Activated CD4-positive, alpha-beta T cell treated with anti-CD3 and anti-CD28 coated beads, Interleukin-2, amount 10 ng/mL, durations not matched to agents 7 days and 5 days (primary cell): Measurements from ENCODE around the gene EPHA8. TPM values are rescaled to one million over a fixed set of nuclear protein-coding genes. Genes with fewer than 3 reads are reported as not detected.
A peak's percentile ranks its signal among the peaks of the same experiment; 100 is the strongest.

Source experiments
- CTCF ChIA-PET: fragments of 350-600 bp; sonication (Branson Sonifier 250); formaldehyde crosslinking; loops from one replicate; lab custom pipeline; 2021; ENCODE audit warnings: antibody characterized with exemption; lab: Charles Lee
- POLR2A ChIA-PET: fragments of 350-600 bp; sonication (Branson Sonifier 250); formaldehyde crosslinking; loops from one replicate; lab custom pipeline; 2021; ENCODE audit warnings: antibody characterized with exemption; lab: Charles Lee
- DNase-seq: peaks from one replicate; pipeline ENCODE4 v3.0.0-alpha.2; 2020
- H3K27ac Mint-ChIP-seq: one replicate; pipeline ENCODE4 v1.8.0; 2021; ENCODE audit warnings: mild to moderate bottlenecking, moderate library complexity, mixed read lengths
- H3K27me3 Mint-ChIP-seq: one replicate; pipeline ENCODE4 v1.8.0; 2021; ENCODE audit warnings: mixed read lengths
- H3K36me3 Mint-ChIP-seq: one replicate; pipeline ENCODE4 v1.8.0; 2021; ENCODE audit warnings: low read depth, mixed read lengths
- H3K4me1 Mint-ChIP-seq: one replicate; pipeline ENCODE4 v1.8.0; 2021; ENCODE audit warnings: mixed read lengths
- H3K4me3 Mint-ChIP-seq: one replicate; pipeline ENCODE4 v1.8.0; 2021; ENCODE audit warnings: mild to moderate bottlenecking, moderate library complexity, mixed read lengths
- H3K9me3 Mint-ChIP-seq: one replicate; pipeline ENCODE4 v1.8.0; 2021; ENCODE audit warnings: mixed read lengths
- microRNA-seq: library from miRNA; unstranded; fragments of <30 nt; microRNA quantifications from one replicate; pipeline ENCODE4 v1.2.0, GENCODE V29; 2021; ENCODE audit warnings: borderline microRNAs expressed, borderline replicate concordance
- total RNA-seq, 2 experiments: library from RNA; stranded (reverse); gene quantifications; one replicate each; pipeline ENCODE4 v1.2.3, GENCODE V29; 2021

Gene EPHA8
- total RNA-seq, 2 experiments from 2014 or later: not detected

- POLR2A ChIA-PET: no interaction called here
- Mint-ChIP-seq H3K4me3 (no peak overlapping the region), H3K27me3 (peaks cover under 1% of the 10 kb centered on the region), H3K9me3 (no peaks in the 10 kb centered on the region), H3K27ac (no peak overlapping the region), H3K36me3 (no peaks in the 10 kb centered on the region), H3K4me1 (no peaks in the 10 kb centered on the region)
- CTCF ChIA-PET: interaction anchor here (0.8 kb wide), 1 partner anchor 220 kb away, joined by 3 read pairs; no protein-coding TSS in a partner anchor
- DNase-seq: no peak
These were observed 78.0 kb downstream of the EPHA8 start for GRCh38 chr1:22641247-22641646.

GRCh38 chr1:22641906-22642636, 78.8 kb downstream of the EPHA8 start:
- Mint-ChIP-seq H3K4me1 (no peaks in the 10 kb centered on the region), H3K27ac (no peak overlapping the region), H3K27me3 (no peaks in the 10 kb centered on the region), H3K9me3 (no peaks in the 10 kb centered on the region), H3K4me3 (no peak overlapping the region), H3K36me3 (no peaks in the 10 kb centered on the region)
- CTCF ChIA-PET: interaction anchor here (0.8 kb wide), 1 partner anchor 221 kb away, joined by 3 read pairs; no protein-coding TSS in a partner anchor
- peak; percentile 72 for DNase-seq
- POLR2A ChIA-PET: no interaction called here

- ChIA-PET CTCF (no interaction called here), POLR2A (no interaction called here)
- no peaks in the 10 kb centered on the region for H3K4me1 Mint-ChIP-seq
- H3K36me3 Mint-ChIP-seq: no peaks in the 10 kb centered on the region
- H3K4me3 Mint-ChIP-seq: no peak within 1 kb of the TSS
- H3K27ac Mint-ChIP-seq: no peak within 1 kb of the TSS
- H3K9me3 Mint-ChIP-seq: no peaks in the 10 kb centered on the region
- no peaks in the 10 kb centered on the region for H3K27me3 Mint-ChIP-seq
- DNase-seq: no peak
These were observed 80.1 kb downstream of the EPHA8 start, which contains the start of gene C1QC for GRCh38 chr1:22643381-22643780. Gene C1QC (plus strand): TSS chr1:22643633. CDS start chr1:22644024, 391 bp downstream.

- Mint-ChIP-seq H3K4me1 (no peaks in the 10 kb centered on the region), H3K27me3 (no peaks in the 10 kb centered on the region), H3K4me3 (no peak overlapping the region), H3K9me3 (no peaks in the 10 kb centered on the region), H3K36me3 (no peaks in the 10 kb centered on the region), H3K27ac (no peak overlapping the region)
- no peak for DNase-seq
- ChIA-PET POLR2A (no interaction called here), CTCF (no interaction called here)
These were observed 80.6 kb downstream of the EPHA8 start for GRCh38 chr1:22643928-22644327.

GRCh38 chr1:22645931-22646330, 82.6 kb downstream of the EPHA8 start:
- no peaks in the 10 kb centered on the region for H3K27me3 Mint-ChIP-seq
- H3K36me3 Mint-ChIP-seq: no peaks in the 10 kb centered on the region
- ChIA-PET POLR2A (no interaction called here), CTCF (interaction anchor here (1.0 to 1.1 kb wide), 2 partner anchors 8 to 505 kb away, joined by 3 to 4 read pairs; no protein-coding TSS in a partner anchor)
- no peaks in the 10 kb centered on the region for H3K4me1 Mint-ChIP-seq
- H3K4me3 Mint-ChIP-seq: no peak overlapping the region
- H3K27ac Mint-ChIP-seq: no peak overlapping the region
- no peaks in the 10 kb centered on the region for H3K9me3 Mint-ChIP-seq
- DNase-seq: no peak

- DNase-seq: no peak
- ChIA-PET CTCF (no interaction called here), POLR2A (interaction anchor here (0.5 kb wide), 1 partner anchor 340 kb away, joined by 5 read pairs; no protein-coding TSS in a partner anchor)
- no peaks in the 10 kb centered on the region for H3K9me3 Mint-ChIP-seq
- H3K36me3 Mint-ChIP-seq: no peaks in the 10 kb centered on the region
- no peak overlapping the region for H3K4me3 Mint-ChIP-seq
- H3K4me1 Mint-ChIP-seq: no peaks in the 10 kb centered on the region
- H3K27ac Mint-ChIP-seq: no peak overlapping the region
- no peaks in the 10 kb centered on the region for H3K27me3 Mint-ChIP-seq
These were observed 83.1 kb downstream of the EPHA8 start for GRCh38 chr1:22646384-22646783.

GRCh38 chr1:22650089-22650693, 86.9 kb downstream of the EPHA8 start:
- no peak overlapping the region for H3K4me3 Mint-ChIP-seq
- H3K27ac Mint-ChIP-seq: no peak overlapping the region
- ChIA-PET CTCF (no interaction called here), POLR2A (no interaction called here)
- no peak for DNase-seq
- no peaks in the 10 kb centered on the region for H3K27me3 Mint-ChIP-seq
- no peaks in the 10 kb centered on the region for H3K4me1 Mint-ChIP-seq
- no peaks in the 10 kb centered on the region for H3K36me3 Mint-ChIP-seq
- H3K9me3 Mint-ChIP-seq: no peaks in the 10 kb centered on the region

- DNase-seq: no peak
- Mint-ChIP-seq H3K9me3 (no peaks in the 10 kb centered on the region), H3K4me1 (no peaks in the 10 kb centered on the region), H3K27me3 (peaks cover 2% of the 10 kb centered on the region), H3K27ac (no peak overlapping the region), H3K4me3 (no peak overlapping the region), H3K36me3 (no peaks in the 10 kb centered on the region)
- ChIA-PET CTCF (interaction anchor here (1.2 kb wide), 1 partner anchor 236 kb away, joined by 3 read pairs; no protein-coding TSS in a partner anchor), POLR2A (no interaction called here)
These were observed 88.9 kb downstream of the EPHA8 start for GRCh38 chr1:22651941-22652856.

GRCh38 chr1:22652881-22653316, 89.6 kb downstream of the EPHA8 start, which contains the start of gene C1QB:
Gene C1QB (plus strand): TSS chr1:22653236. CDS start chr1:22659463, 6,227 bp downstream.
- Mint-ChIP-seq H3K4me1 (no peaks in the 10 kb centered on the region), H3K27me3 (peaks cover 2% of the 10 kb centered on the region), H3K9me3 (no peaks in the 10 kb centered on the region), H3K36me3 (no peaks in the 10 kb centered on the region), H3K27ac (no peak within 1 kb of the TSS), H3K4me3 (no peak within 1 kb of the TSS)
- CTCF ChIA-PET: no interaction called here
- no peak for DNase-seq
- POLR2A ChIA-PET: no interaction called here

Small RNAs within 50 kb of the gene (microRNA-seq; reads per million reads assigned to microRNA genes)
- not detected for gene MIR6127

Other genes with a start within 250 kb of the EPHA8 start
- 10 to 100 TPM; 18.5 to 19.0 TPM for gene ZBTB40, start 111.6 kb upstream of the EPHA8 start, total RNA-seq
- not detected for gene C1QA, start 73.1 kb downstream of the EPHA8 start, total RNA-seq
- gene C1QC, start 80.1 kb downstream of the EPHA8 start, total RNA-seq: not detected
- gene C1QB, start 89.7 kb downstream of the EPHA8 start, total RNA-seq: not detected
- gene EPHB2, start 147.3 kb downstream of the EPHA8 start, total RNA-seq: under 1 TPM in 1 of 2 experiments, not detected in 1; 0.08 TPM